H9 (cell line): Measurements from ENCODE around the gene USP7. TPM values are rescaled to one million over a fixed set of nuclear protein-coding genes. Genes with fewer than 3 reads are reported as not detected.
"Not testable (repeated sequence)": the region's sequence is repeated elsewhere in the genome, so short reads cannot be mapped to it uniquely, and the experiment has no call there.

Source experiments
- DNase-seq: peaks from one replicate; pipeline ENCODE4 v3.0.0-alpha.2; 2017
- H2AFZ ChIP-seq: one replicate; pipeline ENCODE4 v1.6.1; 2013; ENCODE audit warnings: mild to moderate bottlenecking, low read length, control low read depth, moderate library complexity
- H2AK5ac ChIP-seq: 2 replicates; pipeline ENCODE4 v1.6.1; 2013; ENCODE audit warnings: low read length, control low read depth, mixed read lengths; ENCODE audit not compliant: insufficient read length
- H2BK120ac ChIP-seq: one replicate; pipeline ENCODE4 v1.6.1; 2013; ENCODE audit warnings: low read depth, mild to moderate bottlenecking, low read length, control low read depth, inconsistent platforms; ENCODE audit not compliant: poor library complexity, severe bottlenecking
- H2BK12ac ChIP-seq: 2 replicates; pipeline ENCODE4 v1.6.1; 2013; ENCODE audit warnings: low read length, control low read depth, mixed read lengths, low read depth; ENCODE audit not compliant: insufficient read length
- H2BK15ac ChIP-seq: 2 replicates; pipeline ENCODE4 v1.6.1; 2013; ENCODE audit warnings: low read depth, low read length, control low read depth
- H2BK20ac ChIP-seq: one replicate; pipeline ENCODE4 v1.6.1; 2013; ENCODE audit warnings: low read depth, mild to moderate bottlenecking, low read length, control low read depth, inconsistent platforms; ENCODE audit not compliant: poor library complexity, severe bottlenecking
- H2BK5ac ChIP-seq: 2 replicates; pipeline ENCODE4 v1.6.1; 2013; ENCODE audit warnings: low read length, control low read depth, mixed read lengths; ENCODE audit not compliant: insufficient read length
- H3K14ac ChIP-seq: 2 replicates; pipeline ENCODE4 v1.6.1; 2013; ENCODE audit warnings: low read length, control low read depth; ENCODE audit not compliant: insufficient read depth
- H3K18ac ChIP-seq: 2 replicates; pipeline ENCODE4 v1.6.1; 2013; ENCODE audit warnings: low read depth, mild to moderate bottlenecking, mixed read lengths, low read length, control low read depth; ENCODE audit not compliant: insufficient read length
- H3K23ac ChIP-seq: 2 replicates; pipeline ENCODE4 v1.6.1; 2013; ENCODE audit warnings: low read length, control low read depth, mixed read lengths, low read depth; ENCODE audit not compliant: insufficient read length
- H3K23me2 ChIP-seq: 2 replicates; pipeline ENCODE4 v1.6.1; 2013; ENCODE audit warnings: low read depth, mild to moderate bottlenecking, mixed read lengths, low read length, control low read depth; ENCODE audit not compliant: insufficient read length, poor library complexity, severe bottlenecking
- H3K27ac ChIP-seq: 2 replicates; pipeline ENCODE4 v1.5.1; 2013; ENCODE audit warnings: low read length, control low read depth, mixed read lengths, low read depth; ENCODE audit not compliant: insufficient read length
- H3K27me3 ChIP-seq: 2 replicates; pipeline ENCODE4 v1.6.1; 2013; ENCODE audit warnings: low read length, control low read depth, inconsistent platforms; ENCODE audit not compliant: insufficient read depth
- H3K4ac ChIP-seq: 2 replicates; pipeline ENCODE4 v1.6.1; 2013; ENCODE audit warnings: low read depth, mild to moderate bottlenecking, control low read depth, inconsistent platforms, low read length, moderate library complexity
- H3K4me1 ChIP-seq: 2 replicates; pipeline ENCODE4 v1.6.1; 2013; ENCODE audit warnings: low read length, control low read depth, inconsistent platforms; ENCODE audit not compliant: insufficient read depth
- H3K4me2 ChIP-seq: 2 replicates; pipeline ENCODE4 v1.6.1; 2013; ENCODE audit warnings: low read length, control low read depth, mixed read lengths; ENCODE audit not compliant: insufficient read length, insufficient read depth
- H3K56ac ChIP-seq: 2 replicates; pipeline ENCODE4 v1.6.1; 2013; ENCODE audit warnings: low read depth, mild to moderate bottlenecking, mixed read lengths, low read length, control low read depth; ENCODE audit not compliant: insufficient read length
- H3K79me1 ChIP-seq: 2 replicates; pipeline ENCODE4 v1.6.1; 2013; ENCODE audit warnings: low read depth, mild to moderate bottlenecking, moderate library complexity, low read length, control low read depth, inconsistent platforms; ENCODE audit not compliant: insufficient read depth, poor library complexity, severe bottlenecking
- H3K79me2 ChIP-seq: 2 replicates; pipeline ENCODE4 v1.6.1; 2013; ENCODE audit warnings: low read length, control low read depth, inconsistent platforms; ENCODE audit not compliant: insufficient read depth
- H3K9ac ChIP-seq: 2 replicates; pipeline ENCODE4 v1.6.1; 2013; ENCODE audit warnings: low read length, control low read depth, mixed read lengths; ENCODE audit not compliant: insufficient read length; ENCODE audit errors: extremely low read depth
- H3K9me3 ChIP-seq: one replicate; pipeline ENCODE4 v1.6.1; 2013; ENCODE audit warnings: low read depth, low read length, inconsistent platforms; ENCODE audit not compliant: control insufficient read depth
- H3T11ph ChIP-seq: one replicate; pipeline ENCODE4 v1.6.1; 2013; ENCODE audit warnings: mild to moderate bottlenecking, low read length, control low read depth, inconsistent platforms
- H4K20me1 ChIP-seq: one replicate; pipeline ENCODE4 v1.6.1; 2013; ENCODE audit not compliant: control insufficient read depth, insufficient read length, insufficient read depth
- H4K5ac ChIP-seq: 2 replicates; pipeline ENCODE4 v1.6.1; 2013; ENCODE audit warnings: low read depth, mild to moderate bottlenecking, mixed read lengths, low read length, control low read depth; ENCODE audit not compliant: insufficient read length
- H4K8ac ChIP-seq: replicated peaks from 2 replicates; pipeline ENCODE4 v1.6.1; 2013; ENCODE audit warnings: low read length, control low read depth, mixed read lengths, low read depth; ENCODE audit not compliant: insufficient read length
- H4K91ac ChIP-seq: 2 replicates; pipeline ENCODE4 v1.6.1; 2013; ENCODE audit warnings: low read depth, mild to moderate bottlenecking, moderate library complexity, mixed read lengths, low read length, control low read depth; ENCODE audit not compliant: insufficient read length
- H3K27ac Mint-ChIP-seq, 3 experiments: 2 replicates in 2 of 3; 3 replicates in 1 of 3; pipeline ENCODE4 v1.8.0; 2020 to 2021; ENCODE audit warnings: mixed read lengths in 3 of 3, mild to moderate bottlenecking in 1 of 3, moderate library complexity in 1 of 3
- H3K27me3 Mint-ChIP-seq: 2 replicates; pipeline ENCODE4 v1.8.0; 2021; ENCODE audit warnings: low read depth, mild to moderate bottlenecking, moderate library complexity, mixed read lengths
- H3K36me3 Mint-ChIP-seq, 3 experiments: 2 replicates in 2 of 3; 3 replicates in 1 of 3; pipeline ENCODE4 v1.8.0; 2020 to 2021; ENCODE audit warnings: low read depth in 3 of 3, mixed read lengths in 3 of 3; ENCODE audit not compliant: insufficient read depth in 1 of 3
- H3K4me1 Mint-ChIP-seq, 2 experiments: 2 replicates each; pipeline ENCODE4 v1.8.0; 2020; ENCODE audit warnings: mixed read lengths in 2 of 2
- H3K4me3 Mint-ChIP-seq, 2 experiments: 2 replicates in 1 of 2; 3 replicates in 1 of 2; pipeline ENCODE4 v1.8.0; 2020 to 2021; ENCODE audit warnings: mild to moderate bottlenecking in 2 of 2, mixed read lengths in 2 of 2, moderate library complexity in 1 of 2
- H3K9me3 Mint-ChIP-seq, 2 experiments: 2 replicates in 1 of 2; 3 replicates in 1 of 2; pipeline ENCODE4 v1.8.0; 2020; ENCODE audit warnings: mild to moderate bottlenecking in 2 of 2, mixed read lengths in 2 of 2, moderate library complexity in 1 of 2
- CTCF ChIP-seq: fragments of 200-600 bp; sonication (generic); conservative IDR thresholded peaks from 3 replicates; pipeline ENCODE4 v1.8.0; 2021; ENCODE audit warnings: antibody characterized with exemption, mild to moderate bottlenecking
- WGBS: extraction: QIAGEN DNeasy Blood & Tissue Kit; methylation state at CpG from one replicate; pipeline ENCODE4 v1.1.7; 2013; ENCODE audit warnings: missing lambda C conversion rate, low lambda C conversion rate, mixed read lengths; ENCODE audit not compliant: insufficient read length; ENCODE audit errors: extremely low coverage; 5-methylcytosine and 5-hydroxymethylcytosine counted together
- total RNA-seq: library from RNA; stranded (reverse); gene quantifications from 2 replicates; pipeline ENCODE4 v1.2.1, GENCODE V29; 2021

USP7 gene
- total RNA-seq, 1 experiment from 2014 or later, result 192 TPM

GRCh38 chr16:8872071-8872470, 91.6 kb downstream of the USP7 start:
- Histone ChIP-seq H3T11ph (no peak overlapping the region), H3K4me1 (no peaks in the 10 kb centered on the region), H3K14ac (no peak overlapping the region), H3K79me1 (no peaks in the 10 kb centered on the region), H2BK20ac (no peak overlapping the region), H4K8ac (no peak overlapping the region), H3K4me2 (no peak overlapping the region), H3K27ac (no peak overlapping the region), H2AFZ (no peak overlapping the region), H3K18ac (no peak overlapping the region), H3K56ac (no peak overlapping the region), H3K23ac (no peak overlapping the region), H4K5ac (no peak overlapping the region), H4K91ac (no peak overlapping the region), H3K9me3 (no peaks in the 10 kb centered on the region), H3K27me3 (no peaks in the 10 kb centered on the region), H4K20me1 (no peaks in the 10 kb centered on the region), H2BK5ac (no peak overlapping the region), H2BK12ac (no peak overlapping the region), H3K79me2 (peaks cover 10% of the 10 kb centered on the region; the same call in 1 of the 2 replicates), H3K9ac (no peak overlapping the region), H2BK15ac (no peak overlapping the region), H2BK120ac (no peak overlapping the region), H3K4ac (no peak overlapping the region), H2AK5ac (no peak overlapping the region), H3K23me2 (peaks cover 12% of the 10 kb centered on the region)
- no peak for TF ChIP-seq CTCF
- H3K9me3 Mint-ChIP-seq, result no peaks in the 10 kb centered on the region; a peak in 2 of 5 replicates
- H3K36me3 Mint-ChIP-seq, result no peaks in the 10 kb centered on the region; a peak in 2 of 7 replicates
- DNase-seq, result no peak
- H3K4me3 Mint-ChIP-seq, result no peak overlapping the region; a peak in 1 of 5 replicates
- peaks cover 2% of the 10 kb centered on the region; the same call in 1 of the 2 replicates for H3K27me3 Mint-ChIP-seq
- peaks cover 19% of the 10 kb centered on the region in 2 experiments for H3K4me1 Mint-ChIP-seq
- no peak overlapping the region for H3K27ac Mint-ChIP-seq
- WGBS, result no CpG with 5 or more reads among the region's 5 CpGs

- H2BK12ac ChIP-seq, H3K36me3 Mint-ChIP-seq, H3K23ac ChIP-seq, H4K8ac ChIP-seq, H2BK20ac ChIP-seq, H3K4me1 ChIP-seq, H3K4ac ChIP-seq, H3K9me3 ChIP-seq, H4K5ac ChIP-seq, H3K27ac Mint-ChIP-seq, H3K9ac ChIP-seq, H3K27me3 Mint-ChIP-seq, H3K56ac ChIP-seq, H3K9me3 Mint-ChIP-seq, H2BK15ac ChIP-seq, H3K27ac ChIP-seq, H3K18ac ChIP-seq, H4K91ac ChIP-seq, DNase-seq, H4K20me1 ChIP-seq, H3K27me3 ChIP-seq, H3T11ph ChIP-seq, H2BK120ac ChIP-seq, H3K79me1 ChIP-seq, H3K14ac ChIP-seq, H2BK5ac ChIP-seq, H2AFZ ChIP-seq, H2AK5ac ChIP-seq, H3K4me2 ChIP-seq: not testable (repeated sequence)
- no CpG with 5 or more reads among the region's 10 CpGs for WGBS
- Histone ChIP-seq H3K23me2 (peaks cover 15% of the 10 kb centered on the region), H3K79me2 (peaks cover 19% of the 10 kb centered on the region; the same call in 1 of the 2 replicates)
- Mint-ChIP-seq H3K4me1 (peaks cover 30 to 31% of the 10 kb centered on the region in 2 experiments), H3K4me3 (peak overlapping the region in 1 of 2 experiments; percentile 44; a peak in 1 of 5 replicates)
Measured at GRCh38 chr16:8869988-8870241, 93.8 kb downstream of the USP7 start.
